K562 (cell line): ENCODE data around the gene AMBP. TPM values are rescaled to one million over a fixed set of nuclear protein-coding genes. Genes with fewer than 3 reads are reported as not detected.

ENCODE experiments used
- CEBPZ ChIP-seq: fragments of 150-350 bp; IDR thresholded peaks from 2 replicates; pipeline ENCODE4 v1.6.1; 2014; ENCODE audit warnings: low read depth, mild to moderate bottlenecking, low read length, borderline replicate concordance
- CXXC5 ChIP-seq: fragments of 250-450 bp; sonication (Bioruptor Pico); IDR thresholded peaks from 2 replicates; pipeline ENCODE4 v1.8.0; 2022; ENCODE audit warnings: inconsistent platforms, mild to moderate bottlenecking, moderate library complexity
- FOXK2 ChIP-seq, 2 experiments: fragments of 450-650 bp; IDR thresholded peaks in 1 of 2; conservative IDR thresholded peaks in 1 of 2; 2 replicates each; pipeline ENCODE4 v1.6.1; 2016; ENCODE audit warnings: low read depth in 2 of 2, mild to moderate bottlenecking in 1 of 2
- ILF3 ChIP-seq: fragments of 450-650 bp; IDR thresholded peaks from 2 replicates; pipeline ENCODE4 v1.6.1; 2018; ENCODE audit warnings: antibody characterized with exemption, mild to moderate bottlenecking, moderate library complexity, borderline replicate concordance
- NFXL1 ChIP-seq: fragments of 450-650 bp; formaldehyde crosslinking; IDR thresholded peaks from 2 replicates; pipeline ENCODE4 v1.4.0; 2021; ENCODE audit warnings: mild to moderate bottlenecking
- PHB2 ChIP-seq: fragments of 450-650 bp; IDR thresholded peaks from 2 replicates; pipeline ENCODE4 v1.6.1; 2017; ENCODE audit warnings: low read depth
- PTTG1 ChIP-seq: fragments of 450-650 bp; IDR thresholded peaks from 2 replicates; pipeline ENCODE4 v1.6.1; 2016; ENCODE audit warnings: low read depth, mild to moderate bottlenecking, missing genetic modification characterization, missing compliant biosample characterization
- SMAD2 ChIP-seq: fragments of 150-350 bp; IDR thresholded peaks from 2 replicates; pipeline ENCODE4 v1.6.1; 2014; ENCODE audit warnings: low read depth, mild to moderate bottlenecking, low read length
- SNIP1 ChIP-seq: fragments of 450-650 bp; IDR thresholded peaks from 2 replicates; pipeline ENCODE4 v1.7.1; 2017; ENCODE audit warnings: low read depth, mild to moderate bottlenecking
- ZNF699 ChIP-seq: fragments of 250-450 bp; sonication (Bioruptor Pico); IDR thresholded peaks from 2 replicates; pipeline ENCODE4 v1.8.0; 2021; ENCODE audit warnings: mild to moderate bottlenecking, moderate library complexity; ENCODE audit not compliant: insufficient replicate concordance
- ZNF830 ChIP-seq: fragments of 250-450 bp; sonication (Bioruptor Pico); IDR thresholded peaks from 2 replicates; pipeline ENCODE4 v1.5.0; 2021; ENCODE audit warnings: mild to moderate bottlenecking
- polyA plus RNA-seq, 8 experiments: library from polyadenylated mRNA; depleted of rRNA in 4 of 8; stranded (reverse) in 5 of 8; unstranded in 3 of 8; fragments of >200 nt; fragmentation: Nextera tagmentation in 2 of 8; fragmentation: Illumina TruSeq in 1 of 8; extraction: Ambion mirVana in 2 of 8; extraction: Trizol in 1 of 8; gene quantifications; 2 replicates each; pipeline versions ENCODE4 v1.2.1 to v1.2.3, GENCODE V29; 2011 to 2014; ENCODE audit warnings: inconsistent platforms in 1 of 8, missing spikeins in 1 of 8
- total RNA-seq, 7 experiments: library from RNA; depleted of rRNA in 6 of 7; stranded (reverse); fragments of >200 nt in 6 of 7; fragmentation: Illumina TruSeq in 2 of 7; extraction: Trizol in 2 of 7; gene quantifications; 2 replicates each; pipeline versions ENCODE4 v1.2.1 to v1.2.3, GENCODE V29; 2011 to 2021; ENCODE audit warnings: low replicate concordance in 1 of 7
- TF ChIP-seq, protein P1 (sequence below): sonication (generic); formaldehyde crosslinking; IDR thresholded peaks from 2 replicates; pipeline ENCODE4 v1.8.0; 2023; ENCODE audit warnings: mild to moderate bottlenecking, missing genetic modification reagents

Gene AMBP
- total and polyA plus RNA-seq, 9 of the 15 experiments (the other 6 are each of a cell fraction or from before 2014, with no cell fraction given): 1.3 TPM; not detected in 8

- TF ChIP-seq NFXL1 (CRISPR knock-in tag) (no peak), CXXC5 (CRISPR knock-in tag) (no peak), CEBPZ (no peak), PHB2 (no peak), ZNF699 (no peak), FOXK2 (conservative IDR thresholded peaks at IDR 0.05 in 1 of 2, IDR thresholded peaks at IDR 0.05 in 1 of 2; ENCODE audit: low read depth in 2 of 2) (no peak), ILF3 (no peak), PTTG1 (no peak), ZNF830 (CRISPR knock-in tag) (no peak), SMAD2 (no peak), SNIP1 (no peak)
- TF ChIP-seq, protein P1, sequence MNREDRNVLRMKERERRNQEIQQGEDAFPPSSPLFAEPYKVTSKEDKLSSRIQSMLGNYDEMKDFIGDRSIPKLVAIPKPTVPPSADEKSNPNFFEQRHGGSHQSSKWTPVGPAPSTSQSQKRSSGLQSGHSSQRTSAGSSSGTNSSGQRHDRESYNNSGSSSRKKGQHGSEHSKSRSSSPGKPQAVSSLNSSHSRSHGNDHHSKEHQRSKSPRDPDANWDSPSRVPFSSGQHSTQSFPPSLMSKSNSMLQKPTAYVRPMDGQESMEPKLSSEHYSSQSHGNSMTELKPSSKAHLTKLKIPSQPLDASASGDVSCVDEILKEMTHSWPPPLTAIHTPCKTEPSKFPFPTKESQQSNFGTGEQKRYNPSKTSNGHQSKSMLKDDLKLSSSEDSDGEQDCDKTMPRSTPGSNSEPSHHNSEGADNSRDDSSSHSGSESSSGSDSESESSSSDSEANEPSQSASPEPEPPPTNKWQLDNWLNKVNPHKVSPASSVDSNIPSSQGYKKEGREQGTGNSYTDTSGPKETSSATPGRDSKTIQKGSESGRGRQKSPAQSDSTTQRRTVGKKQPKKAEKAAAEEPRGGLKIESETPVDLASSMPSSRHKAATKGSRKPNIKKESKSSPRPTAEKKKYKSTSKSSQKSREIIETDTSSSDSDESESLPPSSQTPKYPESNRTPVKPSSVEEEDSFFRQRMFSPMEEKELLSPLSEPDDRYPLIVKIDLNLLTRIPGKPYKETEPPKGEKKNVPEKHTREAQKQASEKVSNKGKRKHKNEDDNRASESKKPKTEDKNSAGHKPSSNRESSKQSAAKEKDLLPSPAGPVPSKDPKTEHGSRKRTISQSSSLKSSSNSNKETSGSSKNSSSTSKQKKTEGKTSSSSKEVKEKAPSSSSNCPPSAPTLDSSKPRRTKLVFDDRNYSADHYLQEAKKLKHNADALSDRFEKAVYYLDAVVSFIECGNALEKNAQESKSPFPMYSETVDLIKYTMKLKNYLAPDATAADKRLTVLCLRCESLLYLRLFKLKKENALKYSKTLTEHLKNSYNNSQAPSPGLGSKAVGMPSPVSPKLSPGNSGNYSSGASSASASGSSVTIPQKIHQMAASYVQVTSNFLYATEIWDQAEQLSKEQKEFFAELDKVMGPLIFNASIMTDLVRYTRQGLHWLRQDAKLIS: no peak
- TF ChIP-seq, all 486 proteins: peak for 0
Observed at GRCh38 chr9:114098936-114099668, 21.0 kb upstream of the AMBP start, which contains the start of gene KIF12 (continued).
